Mesendoderm (in vitro differentiated cells): ENCODE data around the gene JAG2.

Source experiments
- DNase-seq: peaks from one replicate; pipeline ENCODE4 v3.0.0; 2013
- H2AK5ac ChIP-seq: 2 replicates; pipeline ENCODE4 v1.6.1; 2013; ENCODE audit warnings: low read length, inconsistent platforms
- H2BK120ac ChIP-seq: 2 replicates; pipeline ENCODE4 v1.6.1; 2013; ENCODE audit warnings: low read depth, mild to moderate bottlenecking, low read length, moderate library complexity, mixed read lengths
- H2BK15ac ChIP-seq: replicated peaks from 2 replicates; pipeline ENCODE4 v1.6.1; 2013; ENCODE audit warnings: low read depth, mild to moderate bottlenecking, moderate library complexity
- H2BK5ac ChIP-seq: 2 replicates; pipeline ENCODE4 v1.6.1; 2013; ENCODE audit warnings: low read length, inconsistent platforms
- H3K18ac ChIP-seq: 2 replicates; pipeline ENCODE4 v1.6.1; 2013; ENCODE audit warnings: mild to moderate bottlenecking, low read length, mixed read lengths
- H3K23ac ChIP-seq: one replicate; pipeline ENCODE4 v1.6.1; 2013; ENCODE audit warnings: low read length
- H3K27ac ChIP-seq: 2 replicates; pipeline ENCODE4 v1.5.1; 2013; ENCODE audit warnings: low read depth, mild to moderate bottlenecking, inconsistent platforms, low read length, moderate library complexity
- H3K27me3 ChIP-seq: 2 replicates; pipeline ENCODE4 v1.6.1; 2013; ENCODE audit warnings: low read length, control low read depth, mild to moderate bottlenecking, inconsistent platforms; ENCODE audit not compliant: insufficient read depth, poor library complexity
- H3K36me3 ChIP-seq: 2 replicates; pipeline ENCODE4 v1.6.1; 2013; ENCODE audit warnings: low read length, inconsistent platforms; ENCODE audit not compliant: control insufficient read depth, insufficient read depth
- H3K4ac ChIP-seq: one replicate; pipeline ENCODE4 v1.6.1; 2013; ENCODE audit warnings: low read depth, mild to moderate bottlenecking, low read length, moderate library complexity
- H3K4me1 ChIP-seq: 2 replicates; pipeline ENCODE4 v1.6.1; 2013; ENCODE audit warnings: low read depth, low read length, inconsistent platforms; ENCODE audit not compliant: control insufficient read depth
- H3K4me2 ChIP-seq: 2 replicates; pipeline ENCODE4 v1.6.1; 2013; ENCODE audit warnings: low read length
- H3K4me3 ChIP-seq: 2 replicates; pipeline ENCODE4 v1.5.1; 2013; ENCODE audit warnings: mild to moderate bottlenecking, low read length
- H3K56ac ChIP-seq: one replicate; pipeline ENCODE4 v1.6.1; 2013; ENCODE audit warnings: low read length
- H3K79me1 ChIP-seq: 2 replicates; pipeline ENCODE4 v1.6.1; 2013; ENCODE audit warnings: low read length, inconsistent platforms
- H3K79me2 ChIP-seq: 2 replicates; pipeline ENCODE4 v1.6.1; 2013; ENCODE audit warnings: mild to moderate bottlenecking, low read length; ENCODE audit not compliant: control insufficient read depth, insufficient read depth
- H3K9ac ChIP-seq: 2 replicates; pipeline ENCODE4 v1.6.1; 2013; ENCODE audit warnings: low read length, inconsistent platforms
- H4K5ac ChIP-seq: one replicate; pipeline ENCODE4 v1.6.1; 2013; ENCODE audit warnings: low read length
- H4K8ac ChIP-seq: one replicate; pipeline ENCODE4 v1.6.1; 2013; ENCODE audit warnings: low read depth, mild to moderate bottlenecking, control low read depth, low read length, moderate library complexity
- WGBS: extraction: QIAGEN DNeasy Blood & Tissue Kit; methylation state at CpG from one replicate; pipeline ENCODE4 v1.1.7; 2013; ENCODE audit warnings: low lambda C conversion rate, missing lambda C conversion rate; ENCODE audit not compliant: insufficient coverage; ENCODE audit errors: extremely low coverage; 5-methylcytosine and 5-hydroxymethylcytosine counted together

JAG2 gene

GRCh38 chr14:105124823-105125222, 43.8 kb downstream of the JAG2 start:
- H2BK5ac ChIP-seq: no peak overlapping the region
- no peak overlapping the region for H2BK15ac ChIP-seq
- H4K5ac ChIP-seq: no peak overlapping the region
- H3K27ac ChIP-seq: no peak overlapping the region
- H3K56ac ChIP-seq: no peak overlapping the region
- WGBS: no CpG with 5 or more reads among the region's 5 CpGs
- no peak overlapping the region for H4K8ac ChIP-seq
- no peaks in the 10 kb centered on the region for H3K36me3 ChIP-seq
- no peak overlapping the region for H3K4me2 ChIP-seq
- no peak overlapping the region for H2BK120ac ChIP-seq
- H3K18ac ChIP-seq: no peak overlapping the region
- no peak overlapping the region for H3K23ac ChIP-seq
- H3K4ac ChIP-seq: no peak overlapping the region
- no peaks in the 10 kb centered on the region for H3K4me1 ChIP-seq
- H3K9ac ChIP-seq: no peak overlapping the region
- no peaks in the 10 kb centered on the region for H3K27me3 ChIP-seq
- H3K79me1 ChIP-seq: no peaks in the 10 kb centered on the region
- no peak overlapping the region for H2AK5ac ChIP-seq
- no peaks in the 10 kb centered on the region for H3K79me2 ChIP-seq
- H3K4me3 ChIP-seq: no peak overlapping the region
- no peak for DNase-seq

- Histone ChIP-seq H3K79me1 (no peaks in the 10 kb centered on the region), H2AK5ac (no peak overlapping the region), H3K23ac (no peak overlapping the region), H2BK15ac (no peak overlapping the region), H3K27ac (no peak overlapping the region), H3K4me2 (no peak overlapping the region), H4K5ac (no peak overlapping the region), H3K4me3 (no peak overlapping the region), H2BK5ac (no peak overlapping the region), H3K4ac (no peak overlapping the region), H3K79me2 (no peaks in the 10 kb centered on the region), H3K18ac (no peak overlapping the region), H2BK120ac (no peak overlapping the region), H3K9ac (no peak overlapping the region), H3K56ac (no peak overlapping the region), H3K4me1 (no peaks in the 10 kb centered on the region), H3K36me3 (no peaks in the 10 kb centered on the region), H4K8ac (no peak overlapping the region), H3K27me3 (no peaks in the 10 kb centered on the region)
- WGBS: no CpG with 5 or more reads among the region's 17 CpGs
- no peak for DNase-seq
These were observed 44.4 kb downstream of the JAG2 start for GRCh38 chr14:105123981-105124765.

GRCh38 chr14:105123064-105123665, 45.4 kb downstream of the JAG2 start:
- Histone ChIP-seq H4K5ac (no peak overlapping the region), H3K79me1 (no peaks in the 10 kb centered on the region), H3K36me3 (no peaks in the 10 kb centered on the region), H3K4ac (no peak overlapping the region), H3K79me2 (no peaks in the 10 kb centered on the region), H3K4me3 (no peak overlapping the region), H3K23ac (no peak overlapping the region), H2BK5ac (no peak overlapping the region), H2AK5ac (no peak overlapping the region), H3K27me3 (no peaks in the 10 kb centered on the region), H3K4me1 (no peaks in the 10 kb centered on the region), H3K9ac (no peak overlapping the region), H4K8ac (no peak overlapping the region), H3K27ac (no peak overlapping the region), H3K56ac (no peak overlapping the region), H2BK15ac (no peak overlapping the region), H3K4me2 (no peak overlapping the region), H2BK120ac (no peak overlapping the region), H3K18ac (no peak overlapping the region)
- DNase-seq: no peak
- WGBS: no CpG with 5 or more reads among the region's 5 CpGs

GRCh38 chr14:105120056-105120455, 48.5 kb downstream of the JAG2 start:
- Histone ChIP-seq H2AK5ac (no peak overlapping the region), H2BK5ac (no peak overlapping the region), H3K4me2 (no peak overlapping the region), H3K36me3 (no peaks in the 10 kb centered on the region), H3K4me3 (no peak overlapping the region), H3K27me3 (no peaks in the 10 kb centered on the region), H2BK120ac (no peak overlapping the region), H4K8ac (no peak overlapping the region), H3K56ac (no peak overlapping the region), H3K27ac (no peak overlapping the region), H3K9ac (no peak overlapping the region), H3K18ac (no peak overlapping the region), H2BK15ac (no peak overlapping the region), H3K4ac (no peak overlapping the region), H3K23ac (no peak overlapping the region), H3K4me1 (no peaks in the 10 kb centered on the region), H4K5ac (no peak overlapping the region), H3K79me1 (no peaks in the 10 kb centered on the region), H3K79me2 (no peaks in the 10 kb centered on the region)
- no CpG with 5 or more reads among the region's 6 CpGs for WGBS
- DNase-seq: no peak

GRCh38 chr14:105119408-105120025, 49.1 kb downstream of the JAG2 start:
- Histone ChIP-seq H3K36me3 (no peaks in the 10 kb centered on the region), H3K79me2 (no peaks in the 10 kb centered on the region), H3K27me3 (no peaks in the 10 kb centered on the region), H2BK5ac (no peak overlapping the region), H2BK120ac (no peak overlapping the region), H3K4me3 (no peak overlapping the region), H4K5ac (no peak overlapping the region), H2BK15ac (no peak overlapping the region), H3K4me1 (no peaks in the 10 kb centered on the region), H3K56ac (no peak overlapping the region), H3K4ac (no peak overlapping the region), H3K23ac (no peak overlapping the region), H2AK5ac (no peak overlapping the region), H3K18ac (no peak overlapping the region), H3K79me1 (no peaks in the 10 kb centered on the region), H3K4me2 (no peak overlapping the region), H4K8ac (no peak overlapping the region), H3K27ac (no peak overlapping the region), H3K9ac (no peak overlapping the region)
- no peak for DNase-seq
- WGBS: no CpG with 5 or more reads among the region's 12 CpGs
